Glutamatergic neuron (in vitro differentiated cells): Measurements from ENCODE around the gene KIFBP. TPM values are rescaled to one million over a fixed set of nuclear protein-coding genes. Genes with fewer than 3 reads are reported as not detected.

Source experiments
- DNase-seq: peaks from one replicate; pipeline ENCODE4 v3.0.0; 2022
- H3K27ac Mint-ChIP-seq: one replicate; pipeline ENCODE4 v1.8.0; 2020; ENCODE audit warnings: mild to moderate bottlenecking, mixed read lengths, inconsistent platforms; ENCODE audit not compliant: unreplicated experiment
- H3K27me3 Mint-ChIP-seq: one replicate; pipeline ENCODE4 v1.8.0; 2020; ENCODE audit warnings: mild to moderate bottlenecking, moderate library complexity, mixed read lengths, inconsistent platforms; ENCODE audit not compliant: unreplicated experiment
- H3K36me3 Mint-ChIP-seq: one replicate; pipeline ENCODE4 v1.8.0; 2020; ENCODE audit warnings: mild to moderate bottlenecking, mixed read lengths, inconsistent platforms; ENCODE audit not compliant: unreplicated experiment
- H3K4me1 Mint-ChIP-seq: one replicate; pipeline ENCODE4 v1.8.0; 2020; ENCODE audit warnings: mild to moderate bottlenecking, low read depth, mixed read lengths, inconsistent platforms; ENCODE audit not compliant: unreplicated experiment
- H3K4me3 Mint-ChIP-seq: one replicate; pipeline ENCODE4 v1.8.0; 2020; ENCODE audit warnings: mild to moderate bottlenecking, mixed read lengths, inconsistent platforms; ENCODE audit not compliant: unreplicated experiment
- H3K9me3 Mint-ChIP-seq: one replicate; pipeline ENCODE4 v1.8.0; 2020; ENCODE audit warnings: mild to moderate bottlenecking, moderate library complexity, mixed read lengths, inconsistent platforms; ENCODE audit not compliant: unreplicated experiment
- CTCF ChIP-seq: fragments of 200-600 bp; sonication (generic); IDR thresholded peaks from one replicate; pipeline ENCODE4 v1.5.0; 2021; ENCODE audit not compliant: partially characterized antibody, unreplicated experiment
- total RNA-seq: library from RNA; stranded (reverse); fragmentation: NEBNext Ultra II Directional; extraction: Animal tissue kit (Norgen Biotek cat#: 25700); gene quantifications from one replicate; pipeline ENCODE4 v1.2.1, GENCODE V29; 2021; ENCODE audit not compliant: unreplicated experiment

Gene KIFBP
- total RNA-seq, 1 donor from 2014 or later, result 45.3 TPM

GRCh38 chr10:68955355-68955831 lies 33.2 kb upstream of the KIFBP start:
- Mint-ChIP-seq H3K9me3 (peaks cover 2% of the 10 kb centered on the region), H3K4me3 (peak overlapping the region; percentile 100)
- DNase-seq, result peak; percentile 25

DNA sequence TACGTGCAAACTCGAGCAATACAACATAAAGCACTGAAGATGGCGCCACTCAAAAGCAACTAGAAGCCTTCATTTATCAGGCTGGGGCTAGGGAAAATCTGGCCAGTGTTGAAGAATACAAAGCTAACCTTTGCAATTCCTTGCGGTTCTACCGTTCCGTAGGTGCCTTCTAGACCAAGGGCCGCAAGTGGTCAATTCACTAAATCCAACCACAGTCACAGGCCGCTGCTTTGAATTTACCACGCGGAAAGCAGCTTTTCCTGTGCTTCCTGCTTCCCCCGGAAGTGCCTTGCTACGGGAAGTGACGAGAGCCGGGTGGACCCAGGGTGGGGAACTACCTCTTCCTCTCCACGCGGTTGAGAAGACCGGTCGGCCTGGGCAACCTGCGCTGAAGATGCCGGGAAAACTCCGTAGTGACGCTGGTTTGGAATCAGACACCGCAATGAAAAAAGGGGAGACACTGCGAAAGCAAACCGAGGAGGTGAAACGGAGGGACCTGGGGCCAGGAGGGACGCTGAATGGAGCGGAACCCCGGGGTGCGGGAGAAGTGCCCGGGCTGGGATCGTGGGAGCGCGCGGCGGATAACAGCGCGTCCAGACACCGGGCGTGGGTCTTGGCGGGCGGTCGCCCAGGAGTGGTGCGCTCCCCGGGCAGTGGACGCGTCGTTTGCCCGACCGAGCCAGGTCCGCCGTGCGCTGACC lies 32.6 kb upstream of the KIFBP start, which contains the start of gene DDX21:
DDX21 (plus strand) TSS at position 339 of the 701 bp plus-strand sequence; CDS start at position 395, 56 bp downstream.
- Mint-ChIP-seq H3K27me3 (peaks cover 4% of the 10 kb centered on the region), H3K4me1 (peaks cover 4% of the 10 kb centered on the region), H3K27ac (peak within 1 kb of the TSS; percentile 92), H3K4me3 (peak within 1 kb of the TSS; percentile 100), H3K9me3 (peaks cover 2% of the 10 kb centered on the region), H3K36me3 (no peaks in the 10 kb centered on the region)
- peak; percentile 86 for DNase-seq
- peak; percentile 45 for TF ChIP-seq CTCF

More at GRCh38 chr10:68955355-68955831, 33.2 kb upstream of the KIFBP start:
- peaks cover 4% of the 10 kb centered on the region for H3K4me1 Mint-ChIP-seq
- H3K27me3 Mint-ChIP-seq, result peaks cover 4% of the 10 kb centered on the region
- H3K27ac Mint-ChIP-seq, result peak overlapping the region; percentile 92
- no peaks in the 10 kb centered on the region for H3K36me3 Mint-ChIP-seq
- TF ChIP-seq CTCF, result no peak

GRCh38 chr10:68957284-68957615 lies 31.4 kb upstream of the KIFBP start:
- Mint-ChIP-seq H3K27ac (peak overlapping the region; percentile 73), H3K36me3 (no peaks in the 10 kb centered on the region)
- no peak for DNase-seq

GRCh38 chr10:68957654-68958053 lies 30.9 kb upstream of the KIFBP start:
- H3K4me1 Mint-ChIP-seq, result peaks cover 4% of the 10 kb centered on the region
- H3K9me3 Mint-ChIP-seq, result peaks cover 2% of the 10 kb centered on the region
- no peak for TF ChIP-seq CTCF
- no peak for DNase-seq
- H3K27ac Mint-ChIP-seq, result peak overlapping the region; percentile 73
- H3K4me3 Mint-ChIP-seq, result peak overlapping the region; percentile 100
- no peaks in the 10 kb centered on the region for H3K36me3 Mint-ChIP-seq
- peaks cover 4% of the 10 kb centered on the region for H3K27me3 Mint-ChIP-seq

More at GRCh38 chr10:68957284-68957615, 31.4 kb upstream of the KIFBP start:
- no peak for TF ChIP-seq CTCF
- H3K9me3 Mint-ChIP-seq, result peaks cover 2% of the 10 kb centered on the region
- H3K27me3 Mint-ChIP-seq, result peaks cover 4% of the 10 kb centered on the region
- H3K4me1 Mint-ChIP-seq, result peaks cover 4% of the 10 kb centered on the region
- H3K4me3 Mint-ChIP-seq, result peak overlapping the region; percentile 100
